NAMALWA (cell line): ENCODE results near the gene CFAP410.

Experiments
- DNase-seq: peaks from one replicate; pipeline ENCODE4 v3.0.0-alpha.2; 2015; ENCODE audit warnings: low spot score

Gene CFAP410

GRCh38 chr21:44338971-44339910 is at the start of gene CFAP410:
CFAP410 (minus strand) TSS chr21:44339390; CDS start chr21:44339194, 196 bp downstream.
- DNase-seq = peak; percentile 97

DNA sequence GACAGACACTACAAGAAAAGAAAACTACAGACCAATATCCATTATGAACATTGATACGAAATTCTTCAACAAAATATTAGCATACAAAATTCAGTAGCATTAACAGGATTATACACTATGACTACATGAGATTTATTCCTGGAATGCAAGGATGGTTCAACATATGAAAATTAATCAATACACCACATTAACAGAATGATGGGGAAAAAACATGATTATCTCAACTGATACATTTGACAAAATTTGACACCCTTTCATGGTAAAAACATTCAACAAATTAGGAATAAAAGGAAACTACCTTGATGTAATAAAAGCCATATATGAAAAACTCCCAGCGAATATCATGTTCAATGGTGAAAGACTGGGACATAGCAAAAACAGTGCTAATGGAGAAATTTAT is 45.8 kb upstream of the CFAP410 start:
- DNase-seq = no peak

- no peak for DNase-seq
Measured at GRCh38 chr21:44383216-44383615, 44.0 kb upstream of the CFAP410 start.

DNA sequence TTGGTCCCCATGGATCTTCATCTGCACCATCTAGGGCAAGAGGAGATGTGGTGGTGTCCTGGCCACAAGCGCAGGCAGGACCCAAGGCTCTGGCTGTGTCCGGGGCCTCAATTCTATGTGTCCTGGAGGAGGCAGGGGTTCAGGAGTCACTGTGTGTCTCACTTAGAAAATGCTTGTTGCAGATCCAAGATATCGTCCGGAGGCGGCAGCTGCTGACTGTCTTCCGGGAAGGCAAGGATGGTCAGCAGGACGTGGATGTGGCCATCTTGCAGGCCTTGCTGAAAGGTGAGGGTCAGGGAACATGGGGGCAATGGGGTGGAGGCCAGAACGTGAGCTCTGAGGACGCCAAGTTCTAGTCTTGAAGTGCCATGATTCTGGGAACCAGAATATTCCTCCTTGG is 43.3 kb upstream of the CFAP410 start:
- no peak for DNase-seq

DNA sequence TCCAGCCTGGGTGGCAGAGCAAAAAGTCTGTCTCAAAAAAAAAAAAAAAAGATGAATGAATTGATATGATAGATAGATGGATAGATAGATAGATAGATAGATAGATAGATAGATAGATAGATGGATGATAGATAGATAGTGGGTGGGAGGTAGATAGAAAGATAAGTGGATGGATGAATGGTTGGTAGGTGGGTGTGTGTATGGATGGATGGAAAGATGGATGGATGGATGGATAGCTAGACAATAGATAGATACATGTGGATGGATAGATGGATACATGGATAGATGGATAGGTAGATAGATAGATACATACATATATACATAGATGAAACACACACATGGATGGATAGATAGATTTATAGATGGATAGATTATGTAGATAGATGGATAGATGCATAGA is 42.7 kb upstream of the CFAP410 start:
- DNase-seq = no peak

GRCh38 chr21:44380876-44381275 is 41.7 kb upstream of the CFAP410 start:
- no peak for DNase-seq

- DNase-seq = no peak
Measured at GRCh38 chr21:44379991-44380865, 41.0 kb upstream of the CFAP410 start.

DNA sequence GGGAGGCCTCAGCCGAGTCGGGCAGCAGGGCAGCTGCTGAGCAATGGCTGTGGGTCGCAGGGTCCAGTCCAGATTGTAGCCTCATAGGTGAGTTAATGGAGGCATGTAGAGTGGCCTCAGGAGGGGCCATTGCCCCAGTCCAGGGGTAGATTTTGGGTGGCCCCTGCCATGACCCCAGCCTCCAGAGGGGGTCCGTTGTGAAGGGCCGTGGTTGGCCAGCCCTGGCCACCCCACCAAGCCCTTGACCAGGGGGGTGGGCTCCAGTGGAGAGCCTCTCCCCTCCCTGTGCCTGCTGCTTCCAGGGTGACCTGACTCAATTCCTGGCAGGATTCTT is 40.3 kb upstream of the CFAP410 start:
- DNase-seq = no peak

DNA sequence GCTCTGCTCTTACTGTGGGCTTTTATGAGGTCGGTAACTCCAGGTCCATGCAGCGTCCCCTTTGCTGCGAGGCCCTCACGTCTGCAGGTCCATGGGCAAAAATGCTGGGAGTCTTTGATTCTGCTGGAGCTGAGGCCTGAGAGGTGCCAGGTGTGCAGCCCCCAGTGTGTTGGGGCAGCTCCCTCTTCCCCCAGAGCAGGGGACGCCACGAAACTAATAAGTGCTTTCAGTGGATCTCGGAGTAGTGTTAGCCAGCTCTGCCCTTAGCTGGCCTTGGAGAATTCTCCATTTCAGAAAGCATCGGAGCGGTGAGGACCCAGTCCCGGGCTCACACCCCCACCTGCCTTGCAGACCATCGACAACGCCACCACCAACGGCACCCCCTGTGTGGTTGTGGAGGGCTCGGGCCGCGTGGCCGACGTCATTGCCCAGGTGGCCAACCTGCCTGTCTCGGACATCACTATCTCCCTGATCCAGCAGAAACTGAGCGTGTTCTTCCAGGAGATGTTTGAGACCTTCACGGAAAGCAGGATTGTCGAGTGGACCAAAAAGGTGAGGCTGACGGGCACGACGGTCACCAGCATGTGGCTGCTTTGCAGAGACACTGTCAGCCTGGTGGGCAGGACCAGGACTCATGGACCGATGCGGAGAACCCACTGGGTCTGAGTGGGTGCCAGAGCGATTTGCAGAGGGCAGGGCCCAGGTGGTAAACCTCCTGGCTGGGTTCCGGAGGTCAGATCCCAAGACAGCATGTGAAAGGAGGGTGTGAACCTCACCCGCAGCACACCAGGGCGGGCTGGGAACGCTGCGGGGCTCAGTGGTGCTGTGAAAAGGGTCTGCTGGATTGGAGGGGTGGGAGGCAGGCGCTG is 39.7 kb upstream of the CFAP410 start:
- no peak for DNase-seq

- DNase-seq = no peak
Measured at GRCh38 chr21:44377922-44378645, 38.9 kb upstream of the CFAP410 start.

- peak; percentile 27 for DNase-seq
Measured at GRCh38 chr21:44377201-44377921, 38.2 kb upstream of the CFAP410 start.

- DNase-seq = no peak
Measured at GRCh38 chr21:44376606-44377005, 37.4 kb upstream of the CFAP410 start.

DNA sequence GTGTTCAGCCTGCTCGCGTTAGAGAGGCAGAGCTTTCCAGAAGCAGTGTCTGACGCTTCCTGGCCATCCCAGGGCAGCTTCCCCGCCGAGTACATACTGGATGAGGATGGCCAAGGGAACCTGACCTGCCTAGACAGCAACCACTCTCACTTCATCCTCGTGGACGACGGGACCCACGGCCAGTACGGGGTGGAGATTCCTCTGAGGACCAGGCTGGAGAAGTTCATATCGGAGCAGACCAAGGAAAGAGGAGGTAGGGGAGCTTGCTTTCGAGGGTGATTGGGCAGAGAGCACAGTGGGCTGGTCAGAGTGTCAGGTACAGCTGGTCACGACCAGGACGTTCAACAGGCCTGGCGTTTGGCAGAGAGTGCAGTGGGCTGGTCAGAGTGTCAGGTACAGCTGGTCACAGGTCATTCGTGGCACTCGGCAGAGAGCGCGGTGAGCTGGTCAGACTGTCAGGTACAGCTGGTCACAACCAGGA is 36.6 kb upstream of the CFAP410 start:
- DNase-seq = no peak

GRCh38 chr21:44375281-44375651 is 36.1 kb upstream of the CFAP410 start:
- no peak for DNase-seq

DNA sequence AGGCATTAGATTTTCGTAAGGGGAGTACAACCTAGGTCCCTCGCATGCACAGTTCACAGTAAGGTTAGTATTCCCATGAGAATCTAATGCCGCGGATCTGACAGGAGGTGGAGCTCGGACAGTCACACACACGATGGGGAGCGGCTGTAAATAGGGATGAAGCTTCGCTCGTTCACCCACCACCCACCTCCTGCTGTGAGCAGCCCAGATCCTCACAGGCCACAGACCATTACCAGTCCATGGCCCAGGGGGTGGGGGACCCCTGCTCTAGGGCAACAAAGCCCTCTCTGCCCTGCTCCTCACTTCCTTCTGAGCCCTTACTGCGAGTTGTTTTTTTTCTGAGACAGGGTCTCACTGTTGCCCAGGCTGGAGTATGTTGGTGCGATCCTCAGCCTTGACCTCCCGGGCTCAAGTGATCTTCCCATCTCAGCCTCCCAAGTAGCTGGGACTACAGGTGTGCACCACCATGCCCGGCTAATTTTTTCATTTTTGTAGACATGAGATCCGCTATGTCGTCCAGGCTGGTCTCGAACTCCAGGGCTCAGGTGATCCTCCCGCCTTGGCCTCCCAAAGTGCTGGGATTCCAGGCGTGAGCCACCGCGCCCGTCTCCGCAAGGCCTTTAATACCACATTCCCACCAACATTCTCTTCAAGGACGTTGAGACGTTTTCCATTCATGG is 35.6 kb upstream of the CFAP410 start:
- no peak for DNase-seq

DNA sequence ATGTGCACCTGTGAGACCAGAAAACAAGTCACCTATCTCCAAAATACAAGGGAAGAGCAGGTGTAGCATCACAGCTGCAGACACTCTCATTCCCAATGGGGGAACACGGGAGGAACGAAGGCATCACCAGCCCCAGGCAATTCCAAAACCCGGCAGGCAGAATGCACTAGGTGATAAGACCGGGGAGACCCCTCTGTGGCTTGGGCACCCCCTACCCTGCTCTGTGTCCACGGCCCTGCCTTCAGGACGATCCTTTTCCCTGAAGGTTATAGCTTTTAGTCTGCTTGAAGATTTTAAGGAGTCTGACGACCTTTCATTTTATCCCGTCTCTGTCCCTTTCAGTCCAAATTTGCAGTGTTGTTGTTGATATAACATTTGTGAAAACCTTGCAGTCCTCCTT is 33.4 kb upstream of the CFAP410 start:
- DNase-seq = no peak

DNA sequence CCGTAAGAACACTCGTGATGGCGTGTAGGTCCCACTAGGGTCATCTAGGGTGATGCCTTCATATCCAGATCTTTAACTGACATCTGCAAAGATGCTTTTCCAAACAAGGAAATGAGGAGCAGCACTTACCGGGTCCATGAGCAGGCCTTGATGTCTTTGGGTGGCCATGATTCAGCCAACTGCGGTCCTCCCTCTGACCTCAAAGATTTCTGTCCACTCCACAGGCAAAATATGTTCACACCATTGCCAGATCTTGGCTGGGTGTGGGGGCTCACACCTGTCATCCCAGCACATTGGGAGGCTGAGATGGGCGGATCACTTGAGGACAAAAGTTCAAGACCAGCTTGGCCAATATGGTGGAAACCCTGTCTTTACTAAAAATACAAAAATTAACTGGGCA is 32.4 kb upstream of the CFAP410 start:
- no peak for DNase-seq

DNA sequence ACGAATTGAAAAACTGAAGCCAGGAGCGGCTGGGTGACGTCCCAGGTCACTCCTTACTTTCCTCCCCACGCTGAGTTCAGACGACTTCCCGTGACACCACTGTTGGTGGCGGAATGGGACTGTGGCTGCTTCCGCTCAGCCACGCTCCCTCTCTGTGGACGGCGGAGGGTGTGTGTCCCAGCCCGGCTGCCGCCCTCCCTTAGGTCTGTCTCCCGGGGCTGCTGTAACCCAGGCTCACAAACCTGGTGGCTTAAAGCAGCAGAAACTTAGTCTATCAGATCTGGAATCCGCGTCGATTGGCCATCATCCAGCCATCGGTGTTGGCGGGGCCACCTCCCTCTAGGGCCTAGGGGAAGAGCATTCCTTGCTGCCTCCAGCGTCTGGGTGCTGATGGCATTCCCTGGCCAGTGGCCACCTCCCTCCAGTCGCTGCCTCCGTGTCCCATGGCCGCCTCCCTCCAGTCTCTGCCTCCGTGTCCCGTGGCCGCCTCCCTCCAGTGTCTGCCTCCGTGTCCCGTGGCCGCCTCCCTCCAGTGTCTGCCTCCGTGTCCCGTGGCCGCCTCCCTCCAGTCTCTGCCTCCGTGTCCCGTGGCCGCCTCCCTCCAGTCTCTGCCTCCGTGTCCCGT is 31.7 kb upstream of the CFAP410 start:
- no peak for DNase-seq

DNA sequence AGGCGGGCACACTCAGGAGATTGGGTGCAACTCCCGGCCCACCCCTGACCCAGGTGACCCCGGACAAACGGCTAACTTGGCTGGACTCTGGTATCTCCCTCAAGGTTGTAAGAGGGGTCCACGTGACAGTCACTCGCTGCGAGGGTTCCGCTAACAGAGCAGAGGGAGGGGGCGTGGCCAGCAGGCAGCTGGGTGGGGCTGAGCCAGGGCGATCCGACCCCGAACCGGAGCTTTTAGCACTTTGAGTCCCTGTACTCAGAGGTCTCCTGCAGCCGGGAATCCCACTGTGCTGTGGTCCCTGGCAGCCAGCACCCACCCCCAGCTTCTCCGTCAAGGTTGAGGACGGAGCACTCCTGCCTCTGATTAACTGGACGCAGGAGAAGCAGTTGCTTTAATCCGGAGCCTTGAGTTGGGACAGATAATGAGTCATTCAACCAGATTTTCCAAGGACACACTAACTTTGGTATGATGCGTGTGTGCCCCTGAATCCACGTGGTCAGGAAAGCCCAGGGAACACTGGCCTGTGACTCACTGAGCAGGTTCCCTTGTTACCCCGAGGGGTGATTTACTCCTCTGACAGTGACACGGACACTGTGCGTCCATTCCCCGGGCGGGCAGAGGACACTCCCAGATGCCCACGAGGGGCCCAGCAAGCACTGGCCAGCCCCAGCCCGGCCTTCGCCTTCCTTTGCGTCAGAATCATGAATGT is 31.0 kb upstream of the CFAP410 start:
- DNase-seq = no peak
